B cell (primary cell): Measurements from ENCODE around the gene DDX17.

Experiments used
- EZH2 ChIP-seq: IDR thresholded peaks from 2 replicates; pipeline ENCODE4 v1.6.1; 2012; ENCODE audit warnings: borderline replicate concordance, low read depth, mild to moderate bottlenecking, moderate library complexity, low read length; ENCODE audit not compliant: insufficient read depth, poor library complexity, severe bottlenecking
- TF ChIP-seq, protein P1 (sequence below): fragments of 200-600 bp; IDR thresholded peaks from one replicate; pipeline ENCODE4 v1.8.0; 2022; ENCODE audit warnings: antibody characterized with exemption, mild to moderate bottlenecking

DNA sequence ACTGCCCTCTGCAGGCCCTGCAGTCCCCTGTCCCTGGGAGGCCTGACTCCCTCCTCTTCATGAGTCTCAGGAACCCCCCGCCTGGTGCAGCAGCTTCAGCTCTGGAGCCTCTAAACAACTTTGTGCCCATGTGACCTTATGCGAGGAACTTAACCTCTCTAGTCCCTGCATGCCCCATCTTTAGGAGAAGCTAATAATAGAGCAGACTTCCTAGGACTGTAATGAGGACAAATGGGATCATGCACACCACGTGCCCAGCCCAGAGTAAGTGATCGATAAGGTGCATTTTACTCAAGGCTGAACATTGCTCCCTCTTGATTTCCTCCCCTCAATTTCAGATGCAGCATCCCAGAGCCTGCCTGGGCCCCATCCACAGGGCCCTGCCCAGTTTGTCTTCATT is 70.1 kb downstream of the DDX17 start:
- TF ChIP-seq EZH2, result no peak
- TF ChIP-seq, protein P1, sequence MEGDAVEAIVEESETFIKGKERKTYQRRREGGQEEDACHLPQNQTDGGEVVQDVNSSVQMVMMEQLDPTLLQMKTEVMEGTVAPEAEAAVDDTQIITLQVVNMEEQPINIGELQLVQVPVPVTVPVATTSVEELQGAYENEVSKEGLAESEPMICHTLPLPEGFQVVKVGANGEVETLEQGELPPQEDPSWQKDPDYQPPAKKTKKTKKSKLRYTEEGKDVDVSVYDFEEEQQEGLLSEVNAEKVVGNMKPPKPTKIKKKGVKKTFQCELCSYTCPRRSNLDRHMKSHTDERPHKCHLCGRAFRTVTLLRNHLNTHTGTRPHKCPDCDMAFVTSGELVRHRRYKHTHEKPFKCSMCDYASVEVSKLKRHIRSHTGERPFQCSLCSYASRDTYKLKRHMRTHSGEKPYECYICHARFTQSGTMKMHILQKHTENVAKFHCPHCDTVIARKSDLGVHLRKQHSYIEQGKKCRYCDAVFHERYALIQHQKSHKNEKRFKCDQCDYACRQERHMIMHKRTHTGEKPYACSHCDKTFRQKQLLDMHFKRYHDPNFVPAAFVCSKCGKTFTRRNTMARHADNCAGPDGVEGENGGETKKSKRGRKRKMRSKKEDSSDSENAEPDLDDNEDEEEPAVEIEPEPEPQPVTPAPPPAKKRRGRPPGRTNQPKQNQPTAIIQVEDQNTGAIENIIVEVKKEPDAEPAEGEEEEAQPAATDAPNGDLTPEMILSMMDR, result no peak
